LNCAP (cell line): Measurements from ENCODE around the gene DNER.

Experiments used
- CTCF ChIP-seq: fragments of 450-650 bp; IDR thresholded peaks from 2 replicates; pipeline ENCODE4 v1.5.1; 2017; ENCODE audit warnings: mild to moderate bottlenecking

DNER gene

DNA sequence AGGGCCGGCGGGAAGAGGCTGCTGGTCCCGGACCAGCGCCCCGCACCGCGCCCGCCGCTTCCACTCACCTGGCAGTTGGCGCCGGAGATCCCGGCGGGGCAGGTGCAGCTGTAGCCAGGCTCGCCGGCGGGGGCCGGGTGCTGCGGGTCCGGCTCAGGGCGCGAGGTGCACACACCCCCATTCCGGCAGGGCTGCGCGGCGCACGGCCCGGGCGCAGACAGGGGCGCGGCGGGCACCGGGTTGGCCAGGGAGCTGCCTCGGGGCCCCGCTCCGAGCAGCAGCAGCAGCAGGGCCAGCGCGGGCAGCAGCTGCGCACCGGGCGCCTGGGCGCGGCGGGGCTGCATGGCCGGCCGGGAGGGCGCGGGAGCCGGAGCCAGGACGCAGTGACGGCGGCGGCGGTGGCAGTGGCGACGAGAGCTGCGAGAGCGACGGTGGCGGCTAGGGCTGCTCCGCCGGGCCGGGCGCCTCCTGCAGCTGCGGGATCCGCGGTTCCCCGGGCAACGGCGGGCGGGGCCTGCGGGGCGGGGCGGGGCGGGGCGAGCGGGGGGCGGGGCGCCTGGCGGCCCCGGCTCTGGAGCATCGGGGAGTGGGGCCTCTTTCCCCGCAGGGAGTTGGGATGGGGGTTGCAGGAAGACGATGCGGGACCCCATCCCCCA lies at the start of gene DNER:
Gene DNER, minus strand, starts transcription at position 476 of the 656 bp plus-strand sequence. Its CDS starts 132 bp downstream, at position 344.
- no peak for TF ChIP-seq CTCF

DNA sequence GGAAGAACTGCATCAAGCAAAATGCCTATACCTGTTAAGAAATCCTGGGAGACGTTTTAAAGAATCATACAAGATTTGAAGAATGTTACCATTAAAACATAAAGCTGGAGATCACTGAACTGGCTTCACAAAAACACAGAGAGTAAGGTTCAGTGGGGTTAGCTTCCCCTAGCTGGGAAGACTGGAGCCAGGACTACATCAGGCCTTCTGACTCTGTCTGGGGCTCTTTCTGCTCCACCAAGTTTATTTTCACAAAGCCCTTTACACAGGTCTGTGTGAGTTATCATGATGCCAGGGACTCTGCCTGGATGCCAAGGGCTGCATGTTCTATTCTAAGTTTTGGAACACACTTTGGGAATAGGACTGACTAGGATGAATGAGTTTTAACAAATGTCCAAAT lies 47.3 kb upstream of the DNER start:
- no peak for TF ChIP-seq CTCF

GRCh38 chr2:229752970-229753729 lies 38.8 kb upstream of the DNER start:
- TF ChIP-seq CTCF: no peak

DNA sequence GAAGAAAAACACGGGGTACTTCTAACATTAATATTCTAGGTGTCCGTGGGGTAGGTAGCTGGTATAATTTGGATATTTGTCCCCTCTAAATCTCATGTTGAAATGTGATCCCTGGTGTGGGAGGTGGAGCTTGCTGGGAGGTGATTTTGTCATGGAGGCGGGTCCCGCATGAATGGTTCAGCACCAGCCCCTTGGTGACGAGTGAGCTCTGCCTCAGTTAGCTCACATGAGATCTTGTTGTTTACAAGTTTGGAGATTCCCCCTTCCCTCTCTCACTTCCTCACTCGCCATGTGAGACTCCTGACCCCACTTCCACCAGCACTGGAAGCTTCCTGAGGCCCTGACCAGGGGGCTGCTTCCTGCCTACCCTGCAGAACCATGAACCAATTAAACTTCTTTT lies 35.4 kb upstream of the DNER start:
- no peak for TF ChIP-seq CTCF

- no peak for TF ChIP-seq CTCF
Measured at GRCh38 chr2:229748950-229749349, 34.6 kb upstream of the DNER start.

DNA sequence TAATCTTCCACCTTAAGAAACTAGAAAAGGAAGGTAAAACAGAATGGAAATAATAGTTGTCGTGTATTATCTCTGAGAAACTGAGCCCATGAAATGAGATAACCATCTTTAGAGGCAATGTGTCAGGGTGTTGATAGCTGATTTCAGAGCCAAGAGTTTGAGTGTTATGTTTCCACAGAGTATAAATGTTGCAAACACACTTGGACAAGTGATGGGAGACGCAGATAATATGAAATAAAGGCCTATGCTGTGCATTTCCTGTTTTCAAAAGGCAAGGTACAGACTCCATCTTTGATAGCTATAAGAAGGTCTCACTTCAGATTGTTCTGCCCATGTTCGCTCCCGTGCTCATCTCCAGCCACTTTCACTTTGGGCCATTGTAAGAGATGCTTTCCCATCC lies 25.9 kb upstream of the DNER start:
- no peak for TF ChIP-seq CTCF

DNA sequence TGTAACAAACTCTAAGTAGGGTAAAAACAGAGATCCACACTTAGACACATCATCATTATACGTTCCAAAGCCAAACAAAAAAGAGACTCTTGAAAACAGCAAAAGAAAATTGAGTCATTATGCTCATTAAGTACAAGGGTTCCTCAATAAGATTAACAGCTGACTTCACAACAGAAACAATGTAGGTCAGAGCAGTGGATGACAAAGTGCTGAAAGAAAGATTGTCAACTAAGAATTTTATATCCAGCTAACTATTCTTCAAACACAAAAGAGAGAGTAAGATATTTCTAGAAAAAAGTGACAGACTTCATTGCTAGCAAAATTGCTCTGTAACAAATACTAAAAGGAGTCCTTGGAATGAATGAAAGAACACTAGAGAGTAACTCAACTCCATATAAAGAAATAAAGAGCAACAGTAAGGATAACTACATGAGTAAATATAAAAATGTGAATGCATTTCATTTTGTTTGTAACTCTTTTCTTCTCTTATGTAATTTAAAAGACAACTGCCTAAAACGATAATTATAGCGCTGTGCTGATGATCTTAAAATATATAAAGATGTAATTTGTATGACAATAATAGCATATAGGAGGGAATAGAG lies 23.8 kb upstream of the DNER start:
- TF ChIP-seq CTCF: no peak
